SK-N-SH (cell line): ENCODE data around the gene CCDC150. TPM values are rescaled to one million over a fixed set of nuclear protein-coding genes. Genes with fewer than 3 reads are reported as not detected.

Experiments used
- CTCF ChIA-PET: fragments of 300-600, 350-600 bp; formaldehyde crosslinking; extraction: SDS; loops from one replicate; lab custom pipeline; 2021; lab: Yijun Ruan, JAX
- POLR2A ChIA-PET: fragments of 350-600 bp; sonication (Branson Sonifier 250); formaldehyde crosslinking; extraction: SDS; loops from one replicate; lab custom pipeline; 2020; ENCODE audit warnings: antibody characterized with exemption, inconsistent platforms; lab: Yijun Ruan, JAX
- DNase-seq: peaks from one replicate; pipeline ENCODE4 v3.0.0; 2012
- H2AFZ ChIP-seq: fragments of 200-600 bp; sonication (generic); 2 replicates; pipeline ENCODE4 v1.8.1; 2016; ENCODE audit warnings: antibody characterized with exemption, mild to moderate bottlenecking, low read depth
- H3F3A ChIP-seq: fragments of 200-600 bp; sonication (generic); replicated peaks from 2 replicates; pipeline ENCODE3; 2016; ENCODE audit warnings: antibody characterized with exemption, mild to moderate bottlenecking; ENCODE audit not compliant: insufficient read depth
- H3K27ac ChIP-seq, 2 experiments: fragments of 200-500 bp in 1 of 2; fragments of 200-600 bp in 1 of 2; sonication (Bioruptor generic) in 1 of 2; sonication (generic), shearing (Covaris generic) in 1 of 2; 2 replicates each; pipeline versions ENCODE4 v1.5.1 to v1.6.1; 2014 to 2016; ENCODE audit warnings: low read depth in 2 of 2, inconsistent platforms in 1 of 2, low read length in 1 of 2, mild to moderate bottlenecking in 1 of 2, mixed read lengths in 1 of 2
- H3K27me3 ChIP-seq: fragments of 200-600 bp; sonication (generic), shearing (Covaris generic); 2 replicates; pipeline ENCODE4 v1.6.1; 2016; ENCODE audit warnings: mixed run types; ENCODE audit not compliant: insufficient read depth
- H3K36me3 ChIP-seq, 2 experiments: fragments of 200-500 bp in 1 of 2; fragments of 200-600 bp in 1 of 2; sonication (Bioruptor generic) in 1 of 2; sonication (generic) in 1 of 2; replicated peaks in 1 of 2; 2 replicates each; pipeline versions ENCODE3 to v1.5.1; 2014 to 2016; ENCODE audit warnings: low read length in 1 of 2, mild to moderate bottlenecking in 1 of 2; ENCODE audit not compliant: insufficient read depth in 2 of 2, control insufficient read depth in 1 of 2
- H3K4me1 ChIP-seq, 2 experiments: fragments of 200-500 bp in 1 of 2; fragments of 200-600 bp in 1 of 2; sonication (Bioruptor generic) in 1 of 2; sonication (generic), shearing (Covaris generic) in 1 of 2; 2 replicates each; pipeline versions ENCODE4 v1.5.1 to v1.6.1; 2014 to 2016; ENCODE audit warnings: low read depth in 1 of 2, low read length in 1 of 2, mixed run types in 1 of 2; ENCODE audit not compliant: insufficient read depth in 2 of 2, control insufficient read depth in 1 of 2
- H3K4me2 ChIP-seq: fragments of 200-600 bp; sonication (generic), shearing (Covaris generic); 2 replicates; pipeline ENCODE4 v1.6.1; 2017; ENCODE audit warnings: mixed run types
- H3K4me3 ChIP-seq, 2 experiments: fragments of 200-500 bp in 1 of 2; fragments of 200-600 bp in 1 of 2; sonication (Bioruptor generic) in 1 of 2; sonication (generic), shearing (Covaris generic) in 1 of 2; 2 replicates each; pipeline versions ENCODE4 v1.5.1 to v1.8.1; 2014 to 2016; ENCODE audit warnings: low read depth in 2 of 2, inconsistent platforms in 1 of 2, low read length in 1 of 2, mild to moderate bottlenecking in 1 of 2, mixed read lengths in 1 of 2, moderate library complexity in 1 of 2
- H3K79me2 ChIP-seq: fragments of 200-600 bp; sonication (generic); 2 replicates; pipeline ENCODE4 v1.8.1; 2017; ENCODE audit warnings: mild to moderate bottlenecking; ENCODE audit not compliant: insufficient read depth
- H3K9ac ChIP-seq: fragments of 200-600 bp; sonication (generic); 2 replicates; pipeline ENCODE4 v1.6.1; 2017; ENCODE audit warnings: mixed run types
- H3K9me2 ChIP-seq: fragments of 200-600 bp; sonication (generic); 2 replicates; pipeline ENCODE4 v1.6.1; 2017; ENCODE audit warnings: mixed run types
- H3K9me3 ChIP-seq: fragments of 200-600 bp; sonication (generic); 2 replicates; pipeline ENCODE4 v1.6.1; 2017; ENCODE audit warnings: mixed run types, mild to moderate bottlenecking, moderate library complexity
- H4K20me1 ChIP-seq: fragments of 200-600 bp; sonication (generic); 2 replicates; pipeline ENCODE4 v1.6.1; 2017; ENCODE audit warnings: mild to moderate bottlenecking, mixed run types; ENCODE audit not compliant: insufficient read depth
- CHD2 ChIP-seq: fragments of 150-350 bp; IDR thresholded peaks from 2 replicates; pipeline ENCODE4 v1.6.1; 2018; ENCODE audit warnings: low read length; ENCODE audit not compliant: partially characterized antibody
- EP300 ChIP-seq, 2 experiments: IDR thresholded peaks; 2 replicates each; pipeline versions ENCODE4 v1.4.0 to v1.6.1; 2012; ENCODE audit warnings: borderline replicate concordance in 1 of 2, low read depth in 1 of 2, low read length in 1 of 2
- FOXM1 ChIP-seq: IDR thresholded peaks from 2 replicates; pipeline ENCODE4 v1.4.0; 2012; ENCODE audit warnings: low read depth, mild to moderate bottlenecking
- NRF1 ChIP-seq: IDR thresholded peaks from 2 replicates; pipeline ENCODE4 v1.6.1; 2012; ENCODE audit warnings: low read depth, mild to moderate bottlenecking, low read length
- RAD21 ChIP-seq: IDR thresholded peaks from 2 replicates; pipeline ENCODE4 v1.6.1; 2012; ENCODE audit warnings: mild to moderate bottlenecking, low read length
- RFX5 ChIP-seq: IDR thresholded peaks from 2 replicates; pipeline ENCODE4 v1.6.1; 2012; ENCODE audit warnings: mild to moderate bottlenecking, improper control_type of control experiment, low read length
- RXRA ChIP-seq: IDR thresholded peaks from 2 replicates; pipeline ENCODE4 v1.4.0; 2012; ENCODE audit warnings: low read depth, mild to moderate bottlenecking, borderline replicate concordance
- SIN3A ChIP-seq: IDR thresholded peaks from 2 replicates; pipeline ENCODE4 v1.6.1; 2012; ENCODE audit warnings: low read depth, mild to moderate bottlenecking, low read length, moderate library complexity, borderline replicate concordance
- SMC3 ChIP-seq: IDR thresholded peaks from 2 replicates; pipeline ENCODE4 v1.6.1; 2012; ENCODE audit warnings: low read depth, low read length, improper control_type of control experiment
- TCF12 ChIP-seq: IDR thresholded peaks from 2 replicates; pipeline ENCODE4 v1.4.0; 2012
- TEAD4 ChIP-seq: IDR thresholded peaks from 2 replicates; pipeline ENCODE4 v1.4.0; 2012; ENCODE audit warnings: mild to moderate bottlenecking, borderline replicate concordance; ENCODE audit not compliant: insufficient read depth
- USF2 ChIP-seq: fragments of 150-350 bp; IDR thresholded peaks from 2 replicates; pipeline ENCODE4 v1.6.1; 2017; ENCODE audit warnings: antibody characterized with exemption, low read length, low read depth, borderline replicate concordance
- YY1 ChIP-seq: IDR thresholded peaks from 2 replicates; pipeline ENCODE4 v1.4.0; 2012; ENCODE audit warnings: low read depth, mild to moderate bottlenecking
- WGBS: methylation state at CpG from one replicate; pipeline ENCODE4 v1.1.6; 2017; ENCODE audit warnings: low lambda C conversion rate; 5-methylcytosine and 5-hydroxymethylcytosine counted together
- polyA plus RNA-seq, 3 experiments: library from polyadenylated mRNA; depleted of rRNA; stranded (reverse); fragments of >200 nt; gene quantifications; 2 replicates each; pipeline ENCODE4 v1.2.3, GENCODE V29; 2012
- TF ChIP-seq, protein P1 (sequence below): fragments of 200-600 bp; sonication (generic); IDR thresholded peaks from 2 replicates; pipeline ENCODE4 v1.6.1; 2017; ENCODE audit warnings: antibody characterized with exemption, mild to moderate bottlenecking, moderate library complexity
- TF ChIP-seq, protein P2 (sequence below): IDR thresholded peaks from 2 replicates; pipeline ENCODE4 v1.6.1; 2012; ENCODE audit warnings: mild to moderate bottlenecking, low read depth, low read length, moderate library complexity
- TF ChIP-seq, protein P3 (sequence below): IDR thresholded peaks from 2 replicates; pipeline ENCODE4 v1.4.0; 2012; ENCODE audit warnings: low read depth

The CCDC150 gene
- polyA plus RNA-seq, 1 of the 3 experiments (the other 2 are of a cell fraction), result 4.6 TPM

DNA sequence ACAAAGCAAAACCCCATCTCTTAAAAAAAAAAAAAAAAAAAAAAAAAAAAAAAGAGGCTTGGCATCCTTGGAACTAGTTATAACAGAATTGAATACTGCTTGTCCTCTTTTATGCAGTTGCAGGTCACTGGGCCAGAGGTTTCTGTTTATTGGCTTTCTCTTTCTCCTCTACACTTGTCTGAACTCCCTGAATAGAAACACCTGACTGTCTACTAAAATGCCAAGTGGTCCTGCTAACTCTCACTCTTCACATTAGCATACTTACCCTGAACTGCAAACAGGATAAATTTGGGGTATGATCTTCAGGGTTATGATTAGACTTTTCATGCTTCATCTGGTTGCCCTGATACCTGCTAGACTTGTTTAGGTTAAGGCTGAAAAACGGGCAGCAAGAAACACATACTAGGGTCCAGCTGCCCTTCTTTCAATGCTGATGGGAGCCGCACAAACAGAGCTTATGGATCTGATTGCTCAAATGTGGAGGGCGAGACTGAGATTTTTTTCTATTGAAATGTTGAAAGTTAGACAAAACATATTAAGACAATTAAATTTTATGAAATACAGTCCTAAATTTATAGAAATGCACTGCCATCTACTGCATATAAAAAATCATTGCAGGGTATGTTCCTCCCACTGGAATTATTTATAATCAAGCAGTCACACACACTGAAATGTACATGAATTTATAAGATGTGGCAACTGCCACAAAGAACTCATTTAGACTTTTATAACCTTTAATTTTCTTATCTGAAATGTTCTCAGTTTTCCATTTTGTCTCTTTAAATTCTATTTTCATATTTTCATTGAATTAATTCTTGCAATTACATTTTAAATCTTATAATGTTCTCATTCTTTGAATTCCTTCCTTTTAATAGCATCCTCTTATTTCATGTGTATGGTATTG, 119.2 kb downstream of the CCDC150 start:
- H3K4me2 ChIP-seq, result no peak overlapping the region
- ChIA-PET CTCF (interaction anchor here (0.6 to 2.4 kb wide), 13 partner anchors 9 to 681 kb away, joined by 3 to 5 read pairs (median 3); no protein-coding TSS in a partner anchor), POLR2A (no interaction called here)
- H2AFZ ChIP-seq, result no peak overlapping the region
- no peak overlapping the region for H3K4me3 ChIP-seq
- peaks cover 13 to 15% of the 10 kb centered on the region in 2 experiments for H3K36me3 ChIP-seq
- H3K9me3 ChIP-seq, result no peaks in the 10 kb centered on the region; the same call in 1 of the 2 replicates
- no peak overlapping the region for H3K9ac ChIP-seq
- no peaks in the 10 kb centered on the region for H3K79me2 ChIP-seq
- TF ChIP-seq TEAD4, result no peak
- TF ChIP-seq NRF1, result no peak
- TF ChIP-seq, protein P1, sequence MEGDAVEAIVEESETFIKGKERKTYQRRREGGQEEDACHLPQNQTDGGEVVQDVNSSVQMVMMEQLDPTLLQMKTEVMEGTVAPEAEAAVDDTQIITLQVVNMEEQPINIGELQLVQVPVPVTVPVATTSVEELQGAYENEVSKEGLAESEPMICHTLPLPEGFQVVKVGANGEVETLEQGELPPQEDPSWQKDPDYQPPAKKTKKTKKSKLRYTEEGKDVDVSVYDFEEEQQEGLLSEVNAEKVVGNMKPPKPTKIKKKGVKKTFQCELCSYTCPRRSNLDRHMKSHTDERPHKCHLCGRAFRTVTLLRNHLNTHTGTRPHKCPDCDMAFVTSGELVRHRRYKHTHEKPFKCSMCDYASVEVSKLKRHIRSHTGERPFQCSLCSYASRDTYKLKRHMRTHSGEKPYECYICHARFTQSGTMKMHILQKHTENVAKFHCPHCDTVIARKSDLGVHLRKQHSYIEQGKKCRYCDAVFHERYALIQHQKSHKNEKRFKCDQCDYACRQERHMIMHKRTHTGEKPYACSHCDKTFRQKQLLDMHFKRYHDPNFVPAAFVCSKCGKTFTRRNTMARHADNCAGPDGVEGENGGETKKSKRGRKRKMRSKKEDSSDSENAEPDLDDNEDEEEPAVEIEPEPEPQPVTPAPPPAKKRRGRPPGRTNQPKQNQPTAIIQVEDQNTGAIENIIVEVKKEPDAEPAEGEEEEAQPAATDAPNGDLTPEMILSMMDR, result peak; percentile 73
- peak; percentile 34 for TF ChIP-seq SMC3
- peak; percentile 66 for TF ChIP-seq RAD21
- TF ChIP-seq EP300 (IDR thresholded peaks at IDR 0.05; ENCODE audit: borderline replicate concordance in 1 of 2, low read depth in 1 of 2, low read length in 1 of 2), result no peak
- no peaks in the 10 kb centered on the region for H3F3A ChIP-seq
- WGBS, result 82% methylated on average over 3 of the region's 3 CpGs
- H4K20me1 ChIP-seq, result no peaks in the 10 kb centered on the region
- H3K9me2 ChIP-seq, result no peaks in the 10 kb centered on the region
- peak; percentile 22 for DNase-seq
- no peaks in the 10 kb centered on the region; a peak in 1 of 4 replicates for H3K4me1 ChIP-seq
- H3K27me3 ChIP-seq, result no peaks in the 10 kb centered on the region
- H3K27ac ChIP-seq, result 0 out of 4 replicates have a peak overlapping the region, but pooled peaks of 1 of the 2 experiments have one; percentile 8

DNA sequence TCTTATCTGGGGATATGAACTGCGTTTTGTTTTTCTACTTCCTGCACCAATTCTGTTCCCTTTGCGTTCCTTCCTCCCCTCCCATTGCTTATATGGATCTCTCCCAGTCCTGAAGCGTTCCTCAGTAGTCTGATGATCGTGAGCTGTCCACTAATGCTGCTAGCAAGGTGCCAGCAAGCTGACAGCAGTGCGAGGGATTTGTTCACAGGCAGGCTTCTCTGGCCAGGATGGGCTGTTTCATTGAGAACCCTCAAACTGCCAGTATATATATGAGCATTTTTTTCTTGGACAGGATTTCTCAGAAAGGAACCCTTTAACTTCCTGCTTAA, 119.8 kb downstream of the CCDC150 start:
- Histone ChIP-seq H4K20me1 (no peaks in the 10 kb centered on the region), H3K4me3 (no peak overlapping the region), H3K9me3 (no peaks in the 10 kb centered on the region; the same call in 1 of the 2 replicates), H3K36me3 (peaks cover 13 to 20% of the 10 kb centered on the region in 2 experiments), H3K9me2 (no peaks in the 10 kb centered on the region), H3K79me2 (no peaks in the 10 kb centered on the region), H2AFZ (no peak overlapping the region), H3K27ac (0 out of 4 replicates have a peak overlapping the region, but pooled peaks of 1 of the 2 experiments have one; percentile 8), H3K4me2 (no peak overlapping the region), H3K4me1 (no peaks in the 10 kb centered on the region; a peak in 1 of 4 replicates), H3K9ac (no peak overlapping the region), H3F3A (no peaks in the 10 kb centered on the region), H3K27me3 (no peaks in the 10 kb centered on the region)
- 72% methylated on average over 5 of the region's 5 CpGs for WGBS
- POLR2A ChIA-PET, result no interaction called here
- DNase-seq, result no peak
- CTCF ChIA-PET, result interaction anchor here (0.7 to 2.4 kb wide), 11 partner anchors 11 to 691 kb away, joined by 3 to 5 read pairs (median 3); partner anchors contain the start of gene DNAH7
- no peak for TF ChIP-seq YY1
- TF ChIP-seq RFX5, result no peak
- TF ChIP-seq TEAD4, result no peak
- no peak for TF ChIP-seq TCF12
- no peak for TF ChIP-seq FOXM1
- no peak for TF ChIP-seq CHD2
- TF ChIP-seq USF2, result no peak
- no peak for TF ChIP-seq NRF1
- TF ChIP-seq, protein P2, sequence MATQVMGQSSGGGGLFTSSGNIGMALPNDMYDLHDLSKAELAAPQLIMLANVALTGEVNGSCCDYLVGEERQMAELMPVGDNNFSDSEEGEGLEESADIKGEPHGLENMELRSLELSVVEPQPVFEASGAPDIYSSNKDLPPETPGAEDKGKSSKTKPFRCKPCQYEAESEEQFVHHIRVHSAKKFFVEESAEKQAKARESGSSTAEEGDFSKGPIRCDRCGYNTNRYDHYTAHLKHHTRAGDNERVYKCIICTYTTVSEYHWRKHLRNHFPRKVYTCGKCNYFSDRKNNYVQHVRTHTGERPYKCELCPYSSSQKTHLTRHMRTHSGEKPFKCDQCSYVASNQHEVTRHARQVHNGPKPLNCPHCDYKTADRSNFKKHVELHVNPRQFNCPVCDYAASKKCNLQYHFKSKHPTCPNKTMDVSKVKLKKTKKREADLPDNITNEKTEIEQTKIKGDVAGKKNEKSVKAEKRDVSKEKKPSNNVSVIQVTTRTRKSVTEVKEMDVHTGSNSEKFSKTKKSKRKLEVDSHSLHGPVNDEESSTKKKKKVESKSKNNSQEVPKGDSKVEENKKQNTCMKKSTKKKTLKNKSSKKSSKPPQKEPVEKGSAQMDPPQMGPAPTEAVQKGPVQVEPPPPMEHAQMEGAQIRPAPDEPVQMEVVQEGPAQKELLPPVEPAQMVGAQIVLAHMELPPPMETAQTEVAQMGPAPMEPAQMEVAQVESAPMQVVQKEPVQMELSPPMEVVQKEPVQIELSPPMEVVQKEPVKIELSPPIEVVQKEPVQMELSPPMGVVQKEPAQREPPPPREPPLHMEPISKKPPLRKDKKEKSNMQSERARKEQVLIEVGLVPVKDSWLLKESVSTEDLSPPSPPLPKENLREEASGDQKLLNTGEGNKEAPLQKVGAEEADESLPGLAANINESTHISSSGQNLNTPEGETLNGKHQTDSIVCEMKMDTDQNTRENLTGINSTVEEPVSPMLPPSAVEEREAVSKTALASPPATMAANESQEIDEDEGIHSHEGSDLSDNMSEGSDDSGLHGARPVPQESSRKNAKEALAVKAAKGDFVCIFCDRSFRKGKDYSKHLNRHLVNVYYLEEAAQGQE, result no peak
- TF ChIP-seq, protein P3, sequence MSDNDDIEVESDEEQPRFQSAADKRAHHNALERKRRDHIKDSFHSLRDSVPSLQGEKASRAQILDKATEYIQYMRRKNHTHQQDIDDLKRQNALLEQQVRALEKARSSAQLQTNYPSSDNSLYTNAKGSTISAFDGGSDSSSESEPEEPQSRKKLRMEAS, result no peak
- TF ChIP-seq, protein P1, result no peak
- no peak for TF ChIP-seq RXRA
- no peak for TF ChIP-seq SIN3A
